ENCODE measurements around the gene GZMM. TPM values are rescaled to one million over a fixed set of nuclear protein-coding genes. Genes with fewer than 3 reads are reported as not detected.
A peak's percentile ranks its signal among the peaks of the same experiment; 100 is the strongest.

The GZMM gene
- total and polyA plus RNA-seq, 2 of the 13 experiments (the other 11 are each of a cell fraction or from before 2014, with no cell fraction given) = 0.07 TPM; not detected in 1

- TF ChIP-seq ATF6 (CRISPR knock-in tag; conservative IDR thresholded peaks at IDR 0.05) (no peak), ZNF609 (CRISPR knock-in tag; IDR thresholded peaks at IDR 0.05; ENCODE audit: borderline replicate concordance) (no peak), ZBTB40 (IDR thresholded peaks at IDR 0.05) (no peak), ZBTB40 (CRISPR knock-in tag; IDR thresholded peaks at IDR 0.05) (no peak), GPN1 (CRISPR knock-in tag; IDR thresholded peaks at IDR 0.05; ENCODE audit: borderline replicate concordance) (no peak), GABPA (IDR thresholded peaks at IDR 0.05; ENCODE audit: low read depth, low read length) (no peak), GABPA (CRISPR knock-in tag; IDR thresholded peaks at IDR 0.05; ENCODE audit: low read depth) (no peak), ZNF232 (CRISPR knock-in tag; IDR thresholded peaks at IDR 0.05; ENCODE audit: borderline replicate concordance) (peak; percentile 3; the same call in 1 of the 2 replicates), TSC22D2 (CRISPR knock-in tag; IDR thresholded peaks at IDR 0.05; ENCODE audit: borderline replicate concordance) (no peak), ZNF260 (CRISPR knock-in tag; IDR thresholded peaks at IDR 0.05; ENCODE audit: borderline replicate concordance, low read depth) (no peak), RELA (CRISPR knock-in tag; IDR thresholded peaks at IDR 0.05) (no peak), JUN (CRISPR knock-in tag; IDR thresholded peaks at IDR 0.05) (no peak), ZC3H4 (CRISPR knock-in tag; IDR thresholded peaks at IDR 0.05; ENCODE audit: borderline replicate concordance) (no peak)
These were observed 13.5 kb upstream of the GZMM start (continued) for GRCh38 chr19:530134-531008.

All from HepG2 (cell line).